Spleen (tissue), 11 donors: Measurements from ENCODE around the gene TXNDC2. TPM values are rescaled to one million over a fixed set of nuclear protein-coding genes. Genes with fewer than 3 reads are reported as not detected.

ENCODE experiments used
- DNase-seq: peaks from one replicate; pipeline ENCODE4 v3.0.0-alpha.2; 2020
- H3K27ac ChIP-seq, 8 donors: fragments of 200-600 bp; sonication (generic) in 7 of 8; 1 replicate in 4 of 8; 2 replicates in 4 of 8; pipeline versions ENCODE4 v1.5.0 to v1.8.0; 2016 to 2021; ENCODE audit warnings: inconsistent platforms in 4 of 8, mild to moderate bottlenecking in 4 of 8, moderate library complexity in 1 of 8
- H3K27me3 ChIP-seq, 7 donors: fragments of 200-600 bp; sonication (generic) in 6 of 7; replicated peaks in 1 of 7; 1 replicate in 4 of 7; 2 replicates in 3 of 7; pipeline versions ENCODE4 v1.5.0 to v1.8.0; 2016 to 2021; ENCODE audit warnings: inconsistent platforms in 3 of 7, mild to moderate bottlenecking in 1 of 7
- H3K36me3 ChIP-seq, 6 donors: fragments of 200-600 bp; sonication (generic) in 5 of 6; 1 replicate in 4 of 6; 2 replicates in 2 of 6; pipeline versions ENCODE4 v1.5.0 to v1.8.0; 2016 to 2021; ENCODE audit warnings: inconsistent platforms in 2 of 6
- H3K4me1 ChIP-seq, 6 donors: fragments of 200-600 bp; sonication (generic) in 5 of 6; 1 replicate in 3 of 6; 2 replicates in 3 of 6; pipeline versions ENCODE4 v1.5.0 to v1.8.0; 2016 to 2021; ENCODE audit warnings: inconsistent platforms in 3 of 6
- H3K4me3 ChIP-seq, 8 donors: fragments of 200-600 bp; sonication (generic) in 7 of 8; 1 replicate in 4 of 8; 2 replicates in 4 of 8; pipeline versions ENCODE4 v1.5.0 to v1.8.0; 2016 to 2021; ENCODE audit warnings: inconsistent platforms in 4 of 8, mild to moderate bottlenecking in 4 of 8, moderate library complexity in 2 of 8
- H3K9me3 ChIP-seq, 8 donors: fragments of 200-600 bp; sonication (generic) in 7 of 8; 1 replicate in 4 of 8; 2 replicates in 4 of 8; pipeline versions ENCODE4 v1.5.0 to v1.8.0; 2016 to 2021; ENCODE audit warnings: inconsistent platforms in 4 of 8
- CTCF ChIP-seq, 11 experiments: fragments of 200-600 bp in 7 of 11; fragments of 450-650 bp in 4 of 11; sonication (generic) in 4 of 11; IDR thresholded peaks in 8 of 11; conservative IDR thresholded peaks in 3 of 11; 1 replicate in 7 of 11; 2 replicates in 4 of 11; pipeline versions ENCODE4 v1.4.0 to v1.8.0; 2016 to 2021; ENCODE audit warnings: antibody characterized with exemption in 11 of 11, inconsistent platforms in 4 of 11, mild to moderate bottlenecking in 1 of 11
- POLR2A ChIP-seq, 3 donors: fragments of 450-650 bp; IDR thresholded peaks; one replicate each; pipeline ENCODE4 v1.5.1; 2017; ENCODE audit warnings: antibody characterized with exemption in 3 of 3, mild to moderate bottlenecking in 1 of 3
- POLR2AphosphoS5 ChIP-seq, 3 donors: sonication (generic); formaldehyde crosslinking; IDR thresholded peaks; one replicate each; pipeline ENCODE4 v1.5.1; 2017; ENCODE audit warnings: antibody characterized with exemption in 3 of 3
- WGBS, 5 donors: extraction: QIAGEN DNeasy Blood & Tissue Kit in 3 of 5; methylation state at CpG; one replicate each; pipeline versions ENCODE4 v1.1.5 to v1.1.7; 2013 to 2018; 5-methylcytosine and 5-hydroxymethylcytosine counted together
- intact Hi-C: fragments of 100-400 bp; cut with DNase I; formaldehyde crosslinking; loops from one replicate; pipeline ENCODE4 v1.15.0; 2023; ENCODE audit warnings: low total_unique reads
- polyA plus RNA-seq, 3 donors: library from polyadenylated mRNA; stranded (reverse); fragments of 200-250 nt; gene quantifications; one replicate each; pipeline ENCODE4 v1.2.1, GENCODE V29; 2013
- total RNA-seq, 7 donors: library from RNA; depleted of rRNA in 3 of 7; stranded (reverse); fragments of >200 nt in 3 of 7; fragmentation: NEBNext Ultra II Directional in 4 of 7; extraction: Animal tissue kit (Norgen Biotek cat#: 25700) in 4 of 7; gene quantifications; one replicate each; pipeline versions ENCODE4 v1.1.0 to v1.2.1, GENCODE V29; 2016 to 2021
- donor health status: healthy with polysubstance abuse.
- donor health status: DM: no; HTN: no; CAD: no; lungs with moderate emphysema.
- donor health status: DM: no; HTN: no; CAD: no.
- donor health status: Bipolar disorder and iron deficiency.
- donor health status: healthy.
- donor health status: DM: no; HTN: no; CAD: no.
- donor health status: DM: yes; HTN: yes; CAD: no.

The TXNDC2 gene
- total and polyA plus RNA-seq, 10 donors: 0.03 to 0.93 (median 0.41) TPM; not detected in 4

- Histone ChIP-seq H3K27ac (no peak overlapping the region), H3K4me1 (peaks cover 0 to 24% (median 15%) of the 10 kb centered on the region in 6 donors), H3K4me3 (no peak overlapping the region), H3K9me3 (peaks cover 0 to 6% (median 1%) of the 10 kb centered on the region in 8 donors), H3K36me3 (no peaks in the 10 kb centered on the region), H3K27me3 (no peaks in the 10 kb centered on the region)
- no peak for DNase-seq
- intact Hi-C loops: no loop called here
- WGBS, 5 donors: 77 to 87% (median 81%) methylated on average over 6 of the region's 6 CpGs
- TF ChIP-seq CTCF (IDR thresholded peaks at IDR 0.05 in 8 of 11, conservative IDR thresholded peaks at IDR 0.05 in 3 of 11) (no peak), POLR2AphosphoS5 (IDR thresholded peaks at IDR 0.05) (no peak), POLR2A (IDR thresholded peaks at IDR 0.05) (no peak)
These were observed 14.5 kb upstream of the TXNDC2 start for GRCh38 chr18:9871244-9871746.

GRCh38 chr18:9872823-9873222, 12.9 kb upstream of the TXNDC2 start:
- Histone ChIP-seq H3K9me3 (no peaks in the 10 kb centered on the region), H3K27me3 (no peaks in the 10 kb centered on the region), H3K36me3 (no peaks in the 10 kb centered on the region), H3K27ac (no peak overlapping the region), H3K4me3 (no peak overlapping the region), H3K4me1 (peaks cover 0 to 36% (median 18%) of the 10 kb centered on the region in 6 donors)
- DNase-seq: no peak
- intact Hi-C loops: no loop called here
- TF ChIP-seq POLR2AphosphoS5 (IDR thresholded peaks at IDR 0.05) (no peak), POLR2A (IDR thresholded peaks at IDR 0.05) (no peak), CTCF (IDR thresholded peaks at IDR 0.05 in 8 of 11, conservative IDR thresholded peaks at IDR 0.05 in 3 of 11) (no peak)

- DNase-seq: no peak
- Histone ChIP-seq H3K36me3 (no peaks in the 10 kb centered on the region), H3K4me3 (no peak overlapping the region), H3K4me1 (peaks cover 0 to 23% (median 12%) of the 10 kb centered on the region in 6 donors), H3K9me3 (no peaks in the 10 kb centered on the region), H3K27me3 (no peaks in the 10 kb centered on the region), H3K27ac (no peak overlapping the region)
- WGBS, 5 donors: 83 to 100% (median 98%) methylated on average over 1 of the region's 1 CpG
- TF ChIP-seq POLR2AphosphoS5 (IDR thresholded peaks at IDR 0.05): no peak
- TF ChIP-seq CTCF (IDR thresholded peaks at IDR 0.05 in 8 of 11, conservative IDR thresholded peaks at IDR 0.05 in 3 of 11): no peak
- no peak for TF ChIP-seq POLR2A (IDR thresholded peaks at IDR 0.05)
- intact Hi-C loops: no loop called here
These were observed 11.0 kb upstream of the TXNDC2 start for GRCh38 chr18:9874728-9875127.

- Histone ChIP-seq H3K27me3 (no peaks in the 10 kb centered on the region), H3K27ac (peak overlapping the region in 7 of 8 donors; percentile 30 to 76 (median 66)), H3K36me3 (no peaks in the 10 kb centered on the region), H3K4me1 (peaks cover 0 to 12% (median 6%) of the 10 kb centered on the region in 6 donors), H3K9me3 (no peaks in the 10 kb centered on the region), H3K4me3 (no peak overlapping the region)
- TF ChIP-seq POLR2A (IDR thresholded peaks at IDR 0.05) (no peak), CTCF (IDR thresholded peaks at IDR 0.05 in 8 of 11, conservative IDR thresholded peaks at IDR 0.05 in 3 of 11) (no peak), POLR2AphosphoS5 (IDR thresholded peaks at IDR 0.05) (no peak)
- WGBS, 5 donors: 77 to 95% (median 85%) methylated on average over 2 of the region's 2 CpGs
- no peak for DNase-seq
- intact Hi-C loops: no loop called here
These were observed 9.4 kb upstream of the TXNDC2 start for GRCh38 chr18:9876212-9876866.
